Esophagus (tissue), 2 donors: ENCODE results near the gene TNFRSF12A. TPM values are rescaled to one million over a fixed set of nuclear protein-coding genes. Genes with fewer than 3 reads are reported as not detected.

Experiments used
- H3K27ac ChIP-seq, 2 donors: one replicate each; pipeline ENCODE4 v1.5.1; 2013; ENCODE audit warnings: low read depth in 2 of 2, mild to moderate bottlenecking in 2 of 2, inconsistent platforms in 1 of 2, low read length in 1 of 2, moderate library complexity in 1 of 2
- H3K27me3 ChIP-seq, 2 donors: one replicate each; pipeline ENCODE4 v1.6.1; 2013; ENCODE audit warnings: low read length in 2 of 2, control low read depth in 1 of 2, mild to moderate bottlenecking in 1 of 2; ENCODE audit not compliant: insufficient read depth in 2 of 2, control insufficient read depth in 1 of 2
- H3K36me3 ChIP-seq, 2 donors: one replicate each; pipeline ENCODE4 v1.6.1; 2013; ENCODE audit warnings: low read length in 1 of 2; ENCODE audit not compliant: control insufficient read depth in 2 of 2, insufficient read depth in 2 of 2
- H3K4me1 ChIP-seq, 2 donors: one replicate each; pipeline ENCODE4 v1.6.1; 2013; ENCODE audit warnings: low read length in 1 of 2; ENCODE audit not compliant: control insufficient read depth in 2 of 2, insufficient read depth in 2 of 2
- H3K4me3 ChIP-seq, 2 donors: one replicate each; pipeline ENCODE4 v1.5.1; 2013; ENCODE audit warnings: low read length in 2 of 2, mild to moderate bottlenecking in 2 of 2, low read depth in 1 of 2, moderate library complexity in 1 of 2
- H3K9me3 ChIP-seq, 2 donors: one replicate each; pipeline ENCODE4 v1.6.1; 2013; ENCODE audit warnings: mild to moderate bottlenecking in 2 of 2, low read depth in 1 of 2, low read length in 1 of 2, moderate library complexity in 1 of 2; ENCODE audit not compliant: control insufficient read depth in 2 of 2, insufficient read depth in 1 of 2
- WGBS, 2 donors: extraction: QIAGEN DNeasy Blood & Tissue Kit; methylation state at CpG; one replicate each; pipeline ENCODE4 v1.1.7; 2013; 5-methylcytosine and 5-hydroxymethylcytosine counted together
- polyA plus RNA-seq, 2 donors: library from polyadenylated mRNA; stranded (reverse); fragments of 200-250 nt; gene quantifications; one replicate each; pipeline ENCODE4 v1.2.3, GENCODE V29; 2013
- donor health status: healthy with polysubstance abuse.
- donor health status: Bipolar disorder and iron deficiency.

TNFRSF12A gene
- polyA plus RNA-seq, 2 donors = 16.6 to 21.1 TPM

DNA sequence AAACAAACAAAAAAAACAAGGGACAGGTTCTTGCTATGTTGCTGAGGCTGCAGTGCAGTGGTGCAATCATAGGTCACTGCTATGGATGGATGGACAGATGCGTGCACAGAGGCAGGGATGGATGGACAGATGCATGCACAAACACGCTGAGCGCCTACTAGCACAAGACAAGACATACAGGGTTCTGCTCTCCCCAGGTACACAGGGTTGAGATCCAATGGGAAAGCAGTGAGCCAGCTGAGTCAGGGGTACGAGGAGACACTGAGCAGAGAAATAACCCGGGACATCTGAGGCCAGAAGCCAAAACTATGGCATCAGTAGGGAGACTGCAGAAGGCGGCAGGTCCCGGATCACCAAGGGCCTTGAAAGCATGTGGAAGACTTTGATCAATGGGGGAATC, 51.5 kb downstream of the TNFRSF12A start:
- peaks cover 0 to 3% of the 10 kb centered on the region in 2 donors for H3K9me3 ChIP-seq
- no peak overlapping the region for H3K27ac ChIP-seq
- WGBS, 2 donors = 83 to 87% methylated on average over 7 of the region's 7 CpGs
- H3K4me3 ChIP-seq = no peak overlapping the region
- H3K27me3 ChIP-seq = no peaks in the 10 kb centered on the region
- H3K4me1 ChIP-seq = peaks cover 6 to 9% of the 10 kb centered on the region in 2 donors
- H3K36me3 ChIP-seq = no peaks in the 10 kb centered on the region

Other genes with a start within 250 kb of the TNFRSF12A start
- 100 to 1,000 TPM; 361 to 887 TPM for gene ELOB, start 243.1 kb upstream of the TNFRSF12A start, polyA plus RNA-seq
- gene PRSS33, start 232.8 kb upstream of the TNFRSF12A start, polyA plus RNA-seq = not detected
- not detected for gene PRSS41, start 221.9 kb upstream of the TNFRSF12A start, polyA plus RNA-seq
- 1 to 10 TPM in 1 of 2 donors, under 1 TPM in 1; 0.86 to 1.8 TPM for gene PRSS21, start 203.1 kb upstream of the TNFRSF12A start, polyA plus RNA-seq
- gene ZG16B, start 190.1 kb upstream of the TNFRSF12A start, polyA plus RNA-seq = 1 to 10 TPM in 1 of 2 donors, under 1 TPM in 1; 0.77 to 1.1 TPM
- gene PRSS22, start 162.2 kb upstream of the TNFRSF12A start, polyA plus RNA-seq = 100 to 1,000 TPM; 109 to 281 TPM
- gene FLYWCH2, start 137.2 kb upstream of the TNFRSF12A start, polyA plus RNA-seq = 10 to 100 TPM; 23.9 to 30.9 TPM
- 10 to 100 TPM; 12.9 to 20.2 TPM for gene FLYWCH1, start 108.4 kb upstream of the TNFRSF12A start, polyA plus RNA-seq
- 1 to 10 TPM; 1.6 to 1.8 TPM for gene KREMEN2, start 56.1 kb upstream of the TNFRSF12A start, polyA plus RNA-seq
- gene PAQR4, start 51.0 kb upstream of the TNFRSF12A start, polyA plus RNA-seq = 10 to 100 TPM in 1 of 2 donors, 1 to 10 TPM in 1; 9.6 to 18.8 TPM
- gene PKMYT1, start 39.9 kb upstream of the TNFRSF12A start, polyA plus RNA-seq = 10 to 100 TPM; 20.7 to 22.3 TPM
- gene CLDN9, start 7.4 kb upstream of the TNFRSF12A start, polyA plus RNA-seq = under 1 TPM in 1 of 2 donors, not detected in 1; 0.02 TPM
- gene CLDN6, start 2.2 kb upstream of the TNFRSF12A start, polyA plus RNA-seq = under 1 TPM in 1 of 2 donors, not detected in 1; 0.06 TPM
- gene HCFC1R1, start 3.6 kb downstream of the TNFRSF12A start, polyA plus RNA-seq = 10 to 100 TPM; 58.8 to 73.6 TPM
- gene THOC6, start 3.7 kb downstream of the TNFRSF12A start, polyA plus RNA-seq = 10 to 100 TPM; 24.3 to 37.2 TPM
- gene BICDL2, start 16.6 kb downstream of the TNFRSF12A start, polyA plus RNA-seq = 100 to 1,000 TPM; 144 to 149 TPM
- 1 to 10 TPM in 1 of 2 donors, under 1 TPM in 1; 0.51 to 2.6 TPM for gene MMP25, start 26.2 kb downstream of the TNFRSF12A start, polyA plus RNA-seq
- 10 to 100 TPM; 16.5 to 19.0 TPM for gene IL32, start 45.3 kb downstream of the TNFRSF12A start, polyA plus RNA-seq
- not detected for gene ZSCAN10, start 78.9 kb downstream of the TNFRSF12A start, polyA plus RNA-seq
- gene ZNF205, start 92.2 kb downstream of the TNFRSF12A start, polyA plus RNA-seq = 10 to 100 TPM in 1 of 2 donors, 1 to 10 TPM in 1; 8.4 to 18.0 TPM
- gene ZNF213, start 114.7 kb downstream of the TNFRSF12A start, polyA plus RNA-seq = 1 to 10 TPM; 6.5 to 9.4 TPM
- not detected for gene OR1F1, start 167.8 kb downstream of the TNFRSF12A start, polyA plus RNA-seq
- 1 to 10 TPM; 2.6 to 2.8 TPM for gene ZNF200, start 214.8 kb downstream of the TNFRSF12A start, polyA plus RNA-seq
- under 1 TPM; 0.07 to 0.14 TPM for gene MEFV, start 236.3 kb downstream of the TNFRSF12A start, polyA plus RNA-seq